ENCODE measurements around the gene DLD.
"Not testable (repeated sequence)": the region's sequence is repeated elsewhere in the genome, so short reads cannot be mapped to it uniquely, and the experiment has no call there.

DLD gene

GRCh38 chr7:107944411-107945169, 53.6 kb downstream of the DLD start:
- DNase-seq (ENCODE audit: low read depth, low spot score), result no peak

- DNase-seq (ENCODE audit: low read depth, low spot score), result no peak
These were observed 54.3 kb downstream of the DLD start for GRCh38 chr7:107945332-107945731.

- no peak for DNase-seq (ENCODE audit: low read depth, low spot score)
These were observed 55.5 kb downstream of the DLD start for GRCh38 chr7:107946451-107946850.

- no peak for DNase-seq (ENCODE audit: low read depth, low spot score)
These were observed 55.9 kb downstream of the DLD start for GRCh38 chr7:107946881-107947280.

- DNase-seq (ENCODE audit: low read depth, low spot score), result no peak
These were observed 57.9 kb downstream of the DLD start for GRCh38 chr7:107948645-107949442.

- no peak for DNase-seq (ENCODE audit: low read depth, low spot score)
These were observed 58.5 kb downstream of the DLD start for GRCh38 chr7:107949443-107949935.

- no peak for DNase-seq (ENCODE audit: low read depth, low spot score)
These were observed 60.3 kb downstream of the DLD start for GRCh38 chr7:107951172-107951787.

GRCh38 chr7:107951896-107952295, 60.9 kb downstream of the DLD start:
- DNase-seq (ENCODE audit: low read depth, low spot score), result no peak

GRCh38 chr7:107953265-107953923, 62.4 kb downstream of the DLD start:
- DNase-seq (ENCODE audit: low read depth, low spot score), result no peak

GRCh38 chr7:107953924-107954303, 62.9 kb downstream of the DLD start:
- no peak for DNase-seq (ENCODE audit: low read depth, low spot score)

- DNase-seq (ENCODE audit: low read depth, low spot score), result no peak
These were observed 64.4 kb downstream of the DLD start for GRCh38 chr7:107955394-107955793.

- not testable (repeated sequence) for DNase-seq (ENCODE audit: low read depth, low spot score)
These were observed 66.0 kb downstream of the DLD start for GRCh38 chr7:107956950-107957349.

- no peak for DNase-seq (ENCODE audit: low read depth, low spot score)
These were observed 66.5 kb downstream of the DLD start for GRCh38 chr7:107957436-107957835.

- DNase-seq (ENCODE audit: low read depth, low spot score), result no peak
These were observed 68.0 kb downstream of the DLD start for GRCh38 chr7:107958764-107959526.

GRCh38 chr7:107959527-107959898, 68.5 kb downstream of the DLD start:
- DNase-seq (ENCODE audit: low read depth, low spot score), result no peak

- no peak for DNase-seq (ENCODE audit: low read depth, low spot score)
These were observed 69.3 kb downstream of the DLD start for GRCh38 chr7:107960272-107960671.

- DNase-seq (ENCODE audit: low read depth, low spot score), result no peak
These were observed 70.4 kb downstream of the DLD start for GRCh38 chr7:107961405-107961804.

- no peak for DNase-seq (ENCODE audit: low read depth, low spot score)
These were observed 71.8 kb downstream of the DLD start for GRCh38 chr7:107962817-107963216.

- DNase-seq (ENCODE audit: low read depth, low spot score), result no peak
These were observed 73.5 kb downstream of the DLD start for GRCh38 chr7:107964510-107964909.

GRCh38 chr7:107966711-107967110, 75.7 kb downstream of the DLD start:
- DNase-seq (ENCODE audit: low read depth, low spot score), result no peak

- no peak for DNase-seq (ENCODE audit: low read depth, low spot score)
These were observed 76.4 kb downstream of the DLD start for GRCh38 chr7:107967420-107967819.

Measured in activated naive CD8-positive, alpha-beta T cell treated with anti-CD3 and anti-CD28 coated beads, Interleukin-2, amount 50 U/mL, for 16 hours (primary cell).